Psoas muscle (tissue), 8 donors: ENCODE results near the gene HS3ST4. TPM values are rescaled to one million over a fixed set of nuclear protein-coding genes. Genes with fewer than 3 reads are reported as not detected.

Experiments
- ATAC-seq, 4 donors: fragments of 200-7000 bp; cut with Tn5 transposase; one replicate each; pipeline ENCODE4 v1.9.1; 2020; ENCODE audit warnings: moderate library complexity in 3 of 4, mild to moderate bottlenecking in 2 of 4
- DNase-seq, 2 donors: peaks; one replicate each; pipeline ENCODE4 v3.0.0-alpha.2; 2020
- H3K27ac ChIP-seq: fragments of 200-600 bp; one replicate; pipeline ENCODE4 v1.8.0; 2022
- H3K27me3 ChIP-seq, 3 donors: fragments of 200-600 bp in 1 of 3; one replicate each; pipeline versions ENCODE4 v1.6.1 to v1.8.0; 2013 to 2022; ENCODE audit warnings: low read length in 2 of 3, mild to moderate bottlenecking in 2 of 3, moderate library complexity in 1 of 3; ENCODE audit not compliant: insufficient read depth in 3 of 3
- H3K36me3 ChIP-seq, 2 donors: fragments of 200-600 bp in 1 of 2; one replicate each; pipeline versions ENCODE4 v1.6.1 to v1.8.0; 2013 to 2022; ENCODE audit warnings: low read depth in 1 of 2, mild to moderate bottlenecking in 1 of 2, moderate library complexity in 1 of 2; ENCODE audit not compliant: insufficient read depth in 1 of 2
- H3K4me1 ChIP-seq: fragments of 200-600 bp; one replicate; pipeline ENCODE4 v1.8.0; 2022
- H3K4me3 ChIP-seq: fragments of 200-600 bp; one replicate; pipeline ENCODE4 v1.8.0; 2022; ENCODE audit warnings: mild to moderate bottlenecking
- H3K9me3 ChIP-seq: fragments of 200-600 bp; one replicate; pipeline ENCODE4 v1.8.0; 2022
- WGBS, 3 donors: extraction: QIAGEN DNeasy Blood & Tissue Kit; methylation state at CpG; one replicate each; pipeline versions ENCODE4 v1.1.6 to v1.1.7; 2013; 5-methylcytosine and 5-hydroxymethylcytosine counted together
- intact Hi-C, 2 donors: fragments of 100-400 bp; cut with DNase I; formaldehyde crosslinking; loops; one replicate each; pipeline versions ENCODE4 v1.11.0 to v1.14.2; 2022
- polyA plus RNA-seq, 3 donors: library from polyadenylated mRNA; stranded (reverse); fragments of 200-250 nt; gene quantifications; one replicate each; pipeline ENCODE4 v1.2.3, GENCODE V29; 2013
- total RNA-seq, 4 donors: library from RNA; stranded (reverse); fragmentation: NEBNext Ultra II Directional in 2 of 4; extraction: Animal tissue kit (Norgen Biotek cat#: 25700) in 2 of 4; gene quantifications; one replicate each; pipeline versions ENCODE4 v1.2.1 to v1.2.4, GENCODE V29; 2021 to 2023
- TF ChIP-seq, protein P1 (sequence below): fragments of 200-600 bp; IDR thresholded peaks from one replicate; pipeline ENCODE4 v1.8.0; 2022; ENCODE audit warnings: antibody characterized with exemption
- donor health status: healthy with polysubstance abuse.
- donor health status: DM: no; HTN: no; CAD: no; lungs with moderate emphysema.
- donor health status: Bipolar disorder and iron deficiency.
- donor health status: healthy.
- donor health status: DM: yes; HTN: yes; CAD: no.
- donor health status: DM: no; HTN: no; CAD: no.
- donor health status: DM: no; HTN: no; CAD: no.
- donor health status: DM: yes; HTN: yes; CAD: no.

Gene HS3ST4
- total and polyA plus RNA-seq, 7 donors = 0.01 TPM; not detected in 6

DNA sequence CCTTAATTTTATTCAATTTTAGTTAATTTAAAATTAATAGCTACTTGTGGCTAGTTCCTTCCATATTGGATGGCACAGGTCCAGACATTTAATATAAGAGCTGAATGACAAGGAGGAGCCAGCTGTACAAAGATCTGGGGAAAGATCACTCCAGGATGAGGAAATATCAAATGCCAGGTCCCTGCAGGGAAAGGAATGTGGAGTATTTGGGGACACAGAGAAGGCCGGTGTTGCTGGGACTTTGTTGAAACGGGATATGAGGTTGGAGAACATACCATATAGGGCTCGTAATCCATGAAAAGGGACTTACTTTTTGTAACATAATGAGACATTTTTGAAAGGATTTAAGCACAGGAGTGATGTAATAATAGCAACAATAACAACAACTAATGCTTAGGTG lies 426.8 kb downstream of the HS3ST4 start:
- 4 to 5% (median 5%) methylated on average over 3 of the region's 3 CpGs for WGBS, 3 donors

GRCh38 chr16:26120729-26121128 lies 429.0 kb downstream of the HS3ST4 start:
- no peaks in the 10 kb centered on the region for H3K36me3 ChIP-seq
- no peak overlapping the region for H3K27ac ChIP-seq
- no peaks in the 10 kb centered on the region for H3K9me3 ChIP-seq
- TF ChIP-seq, protein P1, sequence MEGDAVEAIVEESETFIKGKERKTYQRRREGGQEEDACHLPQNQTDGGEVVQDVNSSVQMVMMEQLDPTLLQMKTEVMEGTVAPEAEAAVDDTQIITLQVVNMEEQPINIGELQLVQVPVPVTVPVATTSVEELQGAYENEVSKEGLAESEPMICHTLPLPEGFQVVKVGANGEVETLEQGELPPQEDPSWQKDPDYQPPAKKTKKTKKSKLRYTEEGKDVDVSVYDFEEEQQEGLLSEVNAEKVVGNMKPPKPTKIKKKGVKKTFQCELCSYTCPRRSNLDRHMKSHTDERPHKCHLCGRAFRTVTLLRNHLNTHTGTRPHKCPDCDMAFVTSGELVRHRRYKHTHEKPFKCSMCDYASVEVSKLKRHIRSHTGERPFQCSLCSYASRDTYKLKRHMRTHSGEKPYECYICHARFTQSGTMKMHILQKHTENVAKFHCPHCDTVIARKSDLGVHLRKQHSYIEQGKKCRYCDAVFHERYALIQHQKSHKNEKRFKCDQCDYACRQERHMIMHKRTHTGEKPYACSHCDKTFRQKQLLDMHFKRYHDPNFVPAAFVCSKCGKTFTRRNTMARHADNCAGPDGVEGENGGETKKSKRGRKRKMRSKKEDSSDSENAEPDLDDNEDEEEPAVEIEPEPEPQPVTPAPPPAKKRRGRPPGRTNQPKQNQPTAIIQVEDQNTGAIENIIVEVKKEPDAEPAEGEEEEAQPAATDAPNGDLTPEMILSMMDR = no peak
- no peak overlapping the region for H3K4me3 ChIP-seq
- H3K27me3 ChIP-seq = no peaks in the 10 kb centered on the region
- DNase-seq (no peak), ATAC-seq (no peak)
- 12 to 20% (median 14%) methylated on average over 3 of the region's 3 CpGs for WGBS, 3 donors
- intact Hi-C loops = no loop called here
- H3K4me1 ChIP-seq = no peaks in the 10 kb centered on the region

More for the DNA sequence above, 426.8 kb downstream of the HS3ST4 start:
- no peak for DNase-seq
- Histone ChIP-seq H3K27ac (no peak overlapping the region), H3K4me1 (no peaks in the 10 kb centered on the region), H3K4me3 (no peak overlapping the region), H3K36me3 (no peaks in the 10 kb centered on the region), H3K9me3 (no peaks in the 10 kb centered on the region), H3K27me3 (no peaks in the 10 kb centered on the region)
- TF ChIP-seq, protein P1 = no peak
- no peak for ATAC-seq
- intact Hi-C loops = no loop called here

DNA sequence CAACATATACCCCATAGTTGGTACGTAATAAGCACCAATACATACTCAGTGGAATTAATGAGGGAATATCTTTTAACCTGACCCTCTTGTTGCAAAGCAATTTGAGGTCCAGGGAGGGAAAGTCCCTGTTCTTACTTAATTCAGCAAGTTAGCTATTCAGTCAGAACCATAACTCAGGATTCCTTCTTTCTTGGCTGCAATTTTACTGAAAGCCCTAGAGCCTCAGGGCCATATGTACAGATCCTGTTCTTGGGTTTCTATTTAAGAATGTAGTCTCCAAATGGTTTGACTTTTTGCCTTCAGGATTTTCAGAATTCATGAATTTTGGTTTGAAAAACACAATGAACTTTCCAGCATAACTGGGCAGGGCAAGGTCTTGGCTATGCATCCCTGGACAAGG lies 436.5 kb downstream of the HS3ST4 start:
- intact Hi-C loops = no loop called here
- 72 to 74% (median 72%) methylated on average over 1 of the region's 1 CpG for WGBS, 3 donors
- Histone ChIP-seq H3K9me3 (no peaks in the 10 kb centered on the region), H3K36me3 (no peaks in the 10 kb centered on the region), H3K4me3 (no peak overlapping the region), H3K27me3 (peaks cover 0 to 3% (median 0%) of the 10 kb centered on the region in 3 donors), H3K27ac (no peak overlapping the region), H3K4me1 (no peaks in the 10 kb centered on the region)
- TF ChIP-seq, protein P1 = no peak
- ATAC-seq = no peak
- no peak for DNase-seq

DNA sequence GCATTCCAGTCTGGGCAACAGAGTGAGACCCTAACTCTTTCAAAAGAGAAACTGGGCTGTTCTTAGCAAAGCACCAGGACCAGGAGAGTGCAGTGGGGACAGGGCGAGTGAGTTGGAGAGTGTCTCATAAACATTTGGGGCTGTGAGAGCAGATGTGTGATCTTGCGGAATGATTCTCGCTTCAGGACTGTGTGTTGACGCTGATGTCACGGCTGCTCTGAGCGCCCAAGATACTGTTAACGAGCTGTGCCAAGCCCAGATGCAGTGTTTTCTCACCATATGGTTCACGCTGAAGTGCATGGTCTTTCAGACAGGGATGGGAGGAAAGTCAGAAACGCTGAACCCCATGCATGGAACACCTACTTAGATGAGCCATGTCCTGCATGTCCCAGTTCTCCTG lies 438.2 kb downstream of the HS3ST4 start:
- no peak for ATAC-seq
- WGBS, 3 donors = 26 to 45% (median 26%) methylated on average over 9 of the region's 9 CpGs
- TF ChIP-seq, protein P1 = no peak
- intact Hi-C loops = no loop called here
- Histone ChIP-seq H3K36me3 (no peaks in the 10 kb centered on the region), H3K4me1 (no peaks in the 10 kb centered on the region), H3K27me3 (peaks cover 0 to 3% (median 0%) of the 10 kb centered on the region in 3 donors), H3K9me3 (no peaks in the 10 kb centered on the region), H3K4me3 (no peak overlapping the region), H3K27ac (no peak overlapping the region)
- no peak for DNase-seq

DNA sequence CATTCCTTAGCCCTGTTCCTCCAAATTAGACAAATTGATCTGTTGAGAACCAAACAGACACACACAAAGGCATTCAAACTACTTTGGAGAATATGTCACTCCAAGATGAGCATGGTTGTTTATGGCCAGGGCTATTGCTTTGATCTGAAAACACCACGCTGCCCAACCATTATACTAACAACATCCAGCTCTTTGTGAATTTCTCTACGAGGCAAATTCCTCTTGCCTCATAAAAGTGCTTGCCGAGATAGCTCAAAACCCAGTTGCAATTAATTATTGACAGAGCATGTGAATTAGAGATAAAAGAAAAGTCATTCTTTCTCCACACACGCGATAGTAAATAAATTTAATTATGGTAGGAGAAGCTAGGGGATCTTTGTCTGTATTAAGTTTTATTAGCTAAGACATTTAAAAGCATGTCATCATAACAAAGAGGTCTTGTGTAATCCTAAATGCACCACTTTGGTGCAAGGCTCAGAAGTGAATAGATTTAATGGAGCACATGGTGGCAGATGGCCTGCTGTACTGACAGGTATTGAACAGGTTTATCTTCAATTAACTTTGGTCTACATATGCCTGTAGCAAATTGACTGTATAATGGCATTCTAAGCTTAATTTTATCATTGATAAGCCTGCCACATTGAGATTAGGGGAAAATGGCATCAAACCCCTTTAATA lies 441.8 kb downstream of the HS3ST4 start:
- intact Hi-C loops = no loop called here

More for the DNA sequence above, 441.8 kb downstream of the HS3ST4 start:
- no peak for DNase-seq
- Histone ChIP-seq H3K4me1 (no peaks in the 10 kb centered on the region), H3K9me3 (no peaks in the 10 kb centered on the region), H3K27ac (no peak overlapping the region), H3K36me3 (no peaks in the 10 kb centered on the region), H3K27me3 (peaks cover 0 to 3% (median 0%) of the 10 kb centered on the region in 3 donors), H3K4me3 (no peak overlapping the region)
- no peak for ATAC-seq
- 51 to 56% (median 55%) methylated on average over 5 of the region's 5 CpGs for WGBS, 3 donors
- TF ChIP-seq, protein P1 = no peak
